Measurements from ENCODE around the gene C7orf33.

DNA sequence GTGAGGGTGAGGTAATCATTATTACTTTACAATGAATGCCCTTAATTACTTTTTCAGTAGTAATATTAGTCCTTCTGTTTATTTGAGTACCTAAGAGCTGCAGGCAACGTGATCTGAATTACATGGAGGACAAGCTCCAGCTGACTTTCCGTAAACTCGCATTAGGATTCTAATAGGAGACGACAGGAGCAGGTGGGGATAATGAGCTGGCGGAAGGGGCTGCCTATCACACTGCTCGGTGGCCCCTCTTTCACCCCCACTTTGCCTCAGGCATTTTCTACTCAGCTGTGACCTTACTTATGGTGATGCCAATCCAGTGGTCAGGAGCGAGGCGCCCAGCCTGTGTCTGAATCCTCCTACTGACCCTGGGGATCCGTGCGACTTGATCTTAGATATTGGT is at the start of gene C7orf33:
- TF ChIP-seq, protein P1, sequence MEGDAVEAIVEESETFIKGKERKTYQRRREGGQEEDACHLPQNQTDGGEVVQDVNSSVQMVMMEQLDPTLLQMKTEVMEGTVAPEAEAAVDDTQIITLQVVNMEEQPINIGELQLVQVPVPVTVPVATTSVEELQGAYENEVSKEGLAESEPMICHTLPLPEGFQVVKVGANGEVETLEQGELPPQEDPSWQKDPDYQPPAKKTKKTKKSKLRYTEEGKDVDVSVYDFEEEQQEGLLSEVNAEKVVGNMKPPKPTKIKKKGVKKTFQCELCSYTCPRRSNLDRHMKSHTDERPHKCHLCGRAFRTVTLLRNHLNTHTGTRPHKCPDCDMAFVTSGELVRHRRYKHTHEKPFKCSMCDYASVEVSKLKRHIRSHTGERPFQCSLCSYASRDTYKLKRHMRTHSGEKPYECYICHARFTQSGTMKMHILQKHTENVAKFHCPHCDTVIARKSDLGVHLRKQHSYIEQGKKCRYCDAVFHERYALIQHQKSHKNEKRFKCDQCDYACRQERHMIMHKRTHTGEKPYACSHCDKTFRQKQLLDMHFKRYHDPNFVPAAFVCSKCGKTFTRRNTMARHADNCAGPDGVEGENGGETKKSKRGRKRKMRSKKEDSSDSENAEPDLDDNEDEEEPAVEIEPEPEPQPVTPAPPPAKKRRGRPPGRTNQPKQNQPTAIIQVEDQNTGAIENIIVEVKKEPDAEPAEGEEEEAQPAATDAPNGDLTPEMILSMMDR (IDR thresholded peaks at IDR 0.05), result no peak
- no peak for TF ChIP-seq POLR2A (IDR thresholded peaks at IDR 0.05)
